ENCODE results near the gene NAALADL2. TPM values are rescaled to one million over a fixed set of nuclear protein-coding genes. Genes with fewer than 3 reads are reported as not detected.

The NAALADL2 gene
- total and polyA plus RNA-seq, 9 of the 15 experiments (the other 6 are each of a cell fraction or from before 2014, with no cell fraction given): 0.29 to 1.1 (median 0.79) TPM; not detected in 1

DNA sequence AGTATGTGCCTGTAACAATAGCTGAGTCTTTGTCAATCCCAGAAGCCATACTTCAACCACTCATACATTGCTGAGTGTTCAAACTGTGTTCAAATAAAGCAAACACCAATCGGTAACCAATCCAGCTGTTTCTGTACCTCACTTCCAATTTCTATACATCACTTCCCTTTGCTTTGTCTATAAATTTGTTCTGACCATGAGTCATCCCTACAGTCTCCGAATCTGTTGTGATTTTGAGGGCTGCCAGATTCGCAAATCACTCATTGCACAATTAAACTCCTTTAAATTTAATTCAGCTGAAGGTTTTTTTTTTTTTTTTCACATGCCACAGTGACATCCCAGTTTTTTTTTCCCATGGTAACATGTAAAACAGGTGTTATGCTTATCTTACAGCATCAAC, 870.3 kb downstream of the NAALADL2 start (continued):
- TF ChIP-seq, protein P1, sequence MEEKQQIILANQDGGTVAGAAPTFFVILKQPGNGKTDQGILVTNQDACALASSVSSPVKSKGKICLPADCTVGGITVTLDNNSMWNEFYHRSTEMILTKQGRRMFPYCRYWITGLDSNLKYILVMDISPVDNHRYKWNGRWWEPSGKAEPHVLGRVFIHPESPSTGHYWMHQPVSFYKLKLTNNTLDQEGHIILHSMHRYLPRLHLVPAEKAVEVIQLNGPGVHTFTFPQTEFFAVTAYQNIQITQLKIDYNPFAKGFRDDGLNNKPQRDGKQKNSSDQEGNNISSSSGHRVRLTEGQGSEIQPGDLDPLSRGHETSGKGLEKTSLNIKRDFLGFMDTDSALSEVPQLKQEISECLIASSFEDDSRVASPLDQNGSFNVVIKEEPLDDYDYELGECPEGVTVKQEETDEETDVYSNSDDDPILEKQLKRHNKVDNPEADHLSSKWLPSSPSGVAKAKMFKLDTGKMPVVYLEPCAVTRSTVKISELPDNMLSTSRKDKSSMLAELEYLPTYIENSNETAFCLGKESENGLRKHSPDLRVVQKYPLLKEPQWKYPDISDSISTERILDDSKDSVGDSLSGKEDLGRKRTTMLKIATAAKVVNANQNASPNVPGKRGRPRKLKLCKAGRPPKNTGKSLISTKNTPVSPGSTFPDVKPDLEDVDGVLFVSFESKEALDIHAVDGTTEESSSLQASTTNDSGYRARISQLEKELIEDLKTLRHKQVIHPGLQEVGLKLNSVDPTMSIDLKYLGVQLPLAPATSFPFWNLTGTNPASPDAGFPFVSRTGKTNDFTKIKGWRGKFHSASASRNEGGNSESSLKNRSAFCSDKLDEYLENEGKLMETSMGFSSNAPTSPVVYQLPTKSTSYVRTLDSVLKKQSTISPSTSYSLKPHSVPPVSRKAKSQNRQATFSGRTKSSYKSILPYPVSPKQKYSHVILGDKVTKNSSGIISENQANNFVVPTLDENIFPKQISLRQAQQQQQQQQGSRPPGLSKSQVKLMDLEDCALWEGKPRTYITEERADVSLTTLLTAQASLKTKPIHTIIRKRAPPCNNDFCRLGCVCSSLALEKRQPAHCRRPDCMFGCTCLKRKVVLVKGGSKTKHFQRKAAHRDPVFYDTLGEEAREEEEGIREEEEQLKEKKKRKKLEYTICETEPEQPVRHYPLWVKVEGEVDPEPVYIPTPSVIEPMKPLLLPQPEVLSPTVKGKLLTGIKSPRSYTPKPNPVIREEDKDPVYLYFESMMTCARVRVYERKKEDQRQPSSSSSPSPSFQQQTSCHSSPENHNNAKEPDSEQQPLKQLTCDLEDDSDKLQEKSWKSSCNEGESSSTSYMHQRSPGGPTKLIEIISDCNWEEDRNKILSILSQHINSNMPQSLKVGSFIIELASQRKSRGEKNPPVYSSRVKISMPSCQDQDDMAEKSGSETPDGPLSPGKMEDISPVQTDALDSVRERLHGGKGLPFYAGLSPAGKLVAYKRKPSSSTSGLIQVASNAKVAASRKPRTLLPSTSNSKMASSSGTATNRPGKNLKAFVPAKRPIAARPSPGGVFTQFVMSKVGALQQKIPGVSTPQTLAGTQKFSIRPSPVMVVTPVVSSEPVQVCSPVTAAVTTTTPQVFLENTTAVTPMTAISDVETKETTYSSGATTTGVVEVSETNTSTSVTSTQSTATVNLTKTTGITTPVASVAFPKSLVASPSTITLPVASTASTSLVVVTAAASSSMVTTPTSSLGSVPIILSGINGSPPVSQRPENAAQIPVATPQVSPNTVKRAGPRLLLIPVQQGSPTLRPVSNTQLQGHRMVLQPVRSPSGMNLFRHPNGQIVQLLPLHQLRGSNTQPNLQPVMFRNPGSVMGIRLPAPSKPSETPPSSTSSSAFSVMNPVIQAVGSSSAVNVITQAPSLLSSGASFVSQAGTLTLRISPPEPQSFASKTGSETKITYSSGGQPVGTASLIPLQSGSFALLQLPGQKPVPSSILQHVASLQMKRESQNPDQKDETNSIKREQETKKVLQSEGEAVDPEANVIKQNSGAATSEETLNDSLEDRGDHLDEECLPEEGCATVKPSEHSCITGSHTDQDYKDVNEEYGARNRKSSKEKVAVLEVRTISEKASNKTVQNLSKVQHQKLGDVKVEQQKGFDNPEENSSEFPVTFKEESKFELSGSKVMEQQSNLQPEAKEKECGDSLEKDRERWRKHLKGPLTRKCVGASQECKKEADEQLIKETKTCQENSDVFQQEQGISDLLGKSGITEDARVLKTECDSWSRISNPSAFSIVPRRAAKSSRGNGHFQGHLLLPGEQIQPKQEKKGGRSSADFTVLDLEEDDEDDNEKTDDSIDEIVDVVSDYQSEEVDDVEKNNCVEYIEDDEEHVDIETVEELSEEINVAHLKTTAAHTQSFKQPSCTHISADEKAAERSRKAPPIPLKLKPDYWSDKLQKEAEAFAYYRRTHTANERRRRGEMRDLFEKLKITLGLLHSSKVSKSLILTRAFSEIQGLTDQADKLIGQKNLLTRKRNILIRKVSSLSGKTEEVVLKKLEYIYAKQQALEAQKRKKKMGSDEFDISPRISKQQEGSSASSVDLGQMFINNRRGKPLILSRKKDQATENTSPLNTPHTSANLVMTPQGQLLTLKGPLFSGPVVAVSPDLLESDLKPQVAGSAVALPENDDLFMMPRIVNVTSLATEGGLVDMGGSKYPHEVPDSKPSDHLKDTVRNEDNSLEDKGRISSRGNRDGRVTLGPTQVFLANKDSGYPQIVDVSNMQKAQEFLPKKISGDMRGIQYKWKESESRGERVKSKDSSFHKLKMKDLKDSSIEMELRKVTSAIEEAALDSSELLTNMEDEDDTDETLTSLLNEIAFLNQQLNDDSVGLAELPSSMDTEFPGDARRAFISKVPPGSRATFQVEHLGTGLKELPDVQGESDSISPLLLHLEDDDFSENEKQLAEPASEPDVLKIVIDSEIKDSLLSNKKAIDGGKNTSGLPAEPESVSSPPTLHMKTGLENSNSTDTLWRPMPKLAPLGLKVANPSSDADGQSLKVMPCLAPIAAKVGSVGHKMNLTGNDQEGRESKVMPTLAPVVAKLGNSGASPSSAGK (IDR thresholded peaks at IDR 0.05): no peak
- TF ChIP-seq CEBPG (CRISPR knock-in tag; IDR thresholded peaks at IDR 0.05) (no peak), CEBPG (tag; conservative IDR thresholded peaks at IDR 0.05 in 1 of 2, IDR thresholded peaks at IDR 0.05 in 1 of 2) (no peak), CTBP1 (IDR thresholded peaks at IDR 0.05; ENCODE audit: borderline replicate concordance) (no peak), KDM4B (IDR thresholded peaks at IDR 0.05; ENCODE audit: borderline replicate concordance in 2 of 2, low read depth in 1 of 2) (no peak), SOX6 (IDR thresholded peaks at IDR 0.05) (no peak), TFAM (CRISPR knock-in tag; conservative IDR thresholded peaks at IDR 0.05) (no peak), HNRNPLL (IDR thresholded peaks at IDR 0.05; ENCODE audit: low read depth, low read length, poor library complexity, severe bottlenecking) (no peak), FOXM1 (IDR thresholded peaks at IDR 0.05; ENCODE audit: low read depth) (no peak), FOXM1 (CRISPR knock-in tag; IDR thresholded peaks at IDR 0.05; ENCODE audit: low read depth) (no peak), RBM39 (optimal IDR thresholded peaks at IDR 0.05; ENCODE audit: low read depth, low read length) (no peak)
